Esophagus (tissue), 2 donors: ENCODE results near the gene YIF1B. TPM values are rescaled to one million over a fixed set of nuclear protein-coding genes. Genes with fewer than 3 reads are reported as not detected.

Experiments
- H3K27ac ChIP-seq, 2 donors: one replicate each; pipeline ENCODE4 v1.5.1; 2013; ENCODE audit warnings: low read depth in 2 of 2, mild to moderate bottlenecking in 2 of 2, inconsistent platforms in 1 of 2, low read length in 1 of 2, moderate library complexity in 1 of 2
- H3K27me3 ChIP-seq, 2 donors: one replicate each; pipeline ENCODE4 v1.6.1; 2013; ENCODE audit warnings: low read length in 2 of 2, control low read depth in 1 of 2, mild to moderate bottlenecking in 1 of 2; ENCODE audit not compliant: insufficient read depth in 2 of 2, control insufficient read depth in 1 of 2
- H3K36me3 ChIP-seq, 2 donors: one replicate each; pipeline ENCODE4 v1.6.1; 2013; ENCODE audit warnings: low read length in 1 of 2; ENCODE audit not compliant: control insufficient read depth in 2 of 2, insufficient read depth in 2 of 2
- H3K4me1 ChIP-seq, 2 donors: one replicate each; pipeline ENCODE4 v1.6.1; 2013; ENCODE audit warnings: low read length in 1 of 2; ENCODE audit not compliant: control insufficient read depth in 2 of 2, insufficient read depth in 2 of 2
- H3K4me3 ChIP-seq, 2 donors: one replicate each; pipeline ENCODE4 v1.5.1; 2013; ENCODE audit warnings: low read length in 2 of 2, mild to moderate bottlenecking in 2 of 2, low read depth in 1 of 2, moderate library complexity in 1 of 2
- H3K9me3 ChIP-seq, 2 donors: one replicate each; pipeline ENCODE4 v1.6.1; 2013; ENCODE audit warnings: mild to moderate bottlenecking in 2 of 2, low read depth in 1 of 2, low read length in 1 of 2, moderate library complexity in 1 of 2; ENCODE audit not compliant: control insufficient read depth in 2 of 2, insufficient read depth in 1 of 2
- WGBS, 2 donors: extraction: QIAGEN DNeasy Blood & Tissue Kit; methylation state at CpG; one replicate each; pipeline ENCODE4 v1.1.7; 2013; 5-methylcytosine and 5-hydroxymethylcytosine counted together
- polyA plus RNA-seq, 2 donors: library from polyadenylated mRNA; stranded (reverse); fragments of 200-250 nt; gene quantifications; one replicate each; pipeline ENCODE4 v1.2.3, GENCODE V29; 2013
- donor health status: healthy with polysubstance abuse.
- donor health status: Bipolar disorder and iron deficiency.

Gene YIF1B
- polyA plus RNA-seq, 2 donors: 26.0 to 40.3 TPM

DNA sequence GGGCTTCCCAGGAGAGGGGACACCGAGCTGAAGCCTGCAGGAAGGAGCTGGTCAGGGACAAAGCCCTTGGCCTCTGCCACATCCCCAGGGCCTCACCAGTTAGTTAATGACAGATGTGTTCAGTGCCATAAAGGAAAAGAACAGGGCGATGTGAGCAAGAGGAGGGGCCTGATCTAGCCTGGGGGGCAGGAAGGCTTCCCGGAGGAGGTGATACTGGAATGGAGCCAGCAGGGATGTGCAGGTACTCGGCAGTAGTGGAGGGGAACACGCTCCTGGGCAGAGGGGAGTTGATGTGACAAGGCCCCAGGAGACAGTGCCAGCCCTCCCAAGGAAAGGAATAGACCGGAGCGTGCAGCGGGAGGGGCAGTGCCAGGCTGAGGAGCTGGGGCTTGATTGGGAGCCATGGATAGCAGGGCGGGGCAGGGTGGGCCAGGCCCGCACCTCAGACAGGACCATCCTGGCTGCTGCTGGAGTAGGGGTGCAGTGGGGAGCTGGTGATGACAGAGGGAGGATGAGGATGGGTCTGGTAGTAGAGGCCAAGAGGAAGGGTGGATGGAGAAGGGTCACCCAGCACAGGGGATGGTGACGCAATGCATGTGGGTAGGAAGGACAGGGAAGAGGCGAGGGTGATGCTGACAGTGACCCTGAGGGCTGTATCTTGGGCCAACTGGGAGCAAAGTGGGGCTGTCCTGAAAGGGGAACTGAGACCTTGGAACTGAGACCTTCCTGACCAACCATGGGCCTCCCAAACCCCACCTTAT is 7.6 kb downstream of the YIF1B start:
- 80 to 85% methylated on average over 12 of the region's 12 CpGs for WGBS, 2 donors

DNA sequence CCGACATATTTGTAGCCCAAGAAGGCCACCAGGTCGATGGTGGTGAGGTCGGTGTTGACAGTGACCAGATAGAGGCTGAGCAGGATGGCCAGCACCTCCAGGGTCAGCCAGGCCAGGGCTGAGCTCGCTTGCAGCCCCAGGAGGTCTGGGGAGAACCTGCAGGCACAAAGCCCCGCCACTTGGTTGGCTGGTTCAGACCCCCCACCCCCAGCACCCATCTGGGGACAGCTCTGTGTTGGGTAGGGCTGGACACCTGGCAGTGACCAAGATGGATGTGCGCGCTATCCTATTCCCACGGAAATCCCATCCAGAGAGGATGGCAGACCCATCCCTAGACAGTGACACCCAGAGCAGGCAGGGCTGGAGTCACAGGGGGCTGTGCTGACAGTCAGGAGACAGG is 8.2 kb downstream of the YIF1B start:
- H3K27ac ChIP-seq: no peak overlapping the region
- no peaks in the 10 kb centered on the region for H3K9me3 ChIP-seq
- no peaks in the 10 kb centered on the region for H3K27me3 ChIP-seq
- 83 to 91% methylated on average over 8 of the region's 8 CpGs for WGBS, 2 donors
- H3K36me3 ChIP-seq: peaks cover 10 to 14% of the 10 kb centered on the region in 2 donors
- H3K4me1 ChIP-seq: peaks cover 0 to 6% of the 10 kb centered on the region in 2 donors
- no peak overlapping the region for H3K4me3 ChIP-seq

More for the DNA sequence above, 7.6 kb downstream of the YIF1B start:
- H3K27ac ChIP-seq: no peak overlapping the region
- peaks cover 0 to 6% of the 10 kb centered on the region in 2 donors for H3K4me1 ChIP-seq
- H3K27me3 ChIP-seq: no peaks in the 10 kb centered on the region
- H3K4me3 ChIP-seq: no peak overlapping the region
- no peaks in the 10 kb centered on the region for H3K9me3 ChIP-seq
- peaks cover 10 to 14% of the 10 kb centered on the region in 2 donors for H3K36me3 ChIP-seq

DNA sequence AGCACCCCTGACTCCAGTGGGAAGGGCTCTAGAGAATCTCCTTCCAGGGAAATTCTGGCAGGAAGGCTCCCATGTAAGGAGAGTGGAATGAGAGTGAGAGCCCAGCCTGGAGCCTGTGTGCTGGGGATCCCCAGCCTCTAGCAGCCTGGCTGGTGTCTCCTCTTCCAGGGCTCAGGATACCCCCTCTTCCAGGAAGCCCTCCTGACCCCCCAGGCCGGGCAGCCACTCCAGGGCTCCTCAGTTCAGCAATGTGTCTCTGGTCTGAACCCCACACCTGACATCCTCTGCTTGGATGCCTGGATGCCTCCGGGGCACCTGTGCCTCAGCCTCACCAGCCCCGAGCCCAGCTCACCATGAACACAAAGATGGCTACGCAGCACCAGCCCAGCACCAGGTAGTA is 8.7 kb downstream of the YIF1B start:
- Histone ChIP-seq H3K9me3 (no peaks in the 10 kb centered on the region), H3K4me3 (no peak overlapping the region), H3K4me1 (peaks cover 0 to 6% of the 10 kb centered on the region in 2 donors), H3K27me3 (no peaks in the 10 kb centered on the region), H3K36me3 (peaks cover 10 to 14% of the 10 kb centered on the region in 2 donors), H3K27ac (peak overlapping the region in 1 of 2 donors; percentile 11)
- 87 to 95% methylated on average over 4 of the region's 4 CpGs for WGBS, 2 donors

DNA sequence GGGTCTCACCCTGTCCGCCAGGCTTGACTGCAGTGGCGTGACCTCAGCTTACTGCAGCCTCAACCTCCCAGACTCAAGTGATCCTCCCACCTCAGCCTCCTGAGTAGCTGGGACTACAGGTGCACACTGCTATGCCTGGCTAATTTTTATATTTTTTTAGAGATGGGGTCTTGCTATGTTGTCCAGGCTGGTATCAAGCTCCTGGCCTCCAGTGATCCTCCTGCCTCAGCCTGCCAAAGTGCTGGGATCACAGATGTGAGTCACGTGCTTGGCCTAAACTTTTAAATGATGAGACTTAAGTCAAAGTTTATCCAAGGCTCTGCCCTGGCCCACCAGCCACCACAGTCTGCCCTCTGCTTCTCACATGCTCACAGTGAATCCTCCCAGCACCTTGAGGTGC is 9.5 kb downstream of the YIF1B start:
- Histone ChIP-seq H3K4me1 (peaks cover 0 to 6% of the 10 kb centered on the region in 2 donors), H3K9me3 (no peaks in the 10 kb centered on the region), H3K27me3 (no peaks in the 10 kb centered on the region), H3K36me3 (peaks cover 10 to 14% of the 10 kb centered on the region in 2 donors), H3K4me3 (no peak overlapping the region), H3K27ac (no peak overlapping the region)
- 80 to 86% methylated on average over 3 of the region's 3 CpGs for WGBS, 2 donors

DNA sequence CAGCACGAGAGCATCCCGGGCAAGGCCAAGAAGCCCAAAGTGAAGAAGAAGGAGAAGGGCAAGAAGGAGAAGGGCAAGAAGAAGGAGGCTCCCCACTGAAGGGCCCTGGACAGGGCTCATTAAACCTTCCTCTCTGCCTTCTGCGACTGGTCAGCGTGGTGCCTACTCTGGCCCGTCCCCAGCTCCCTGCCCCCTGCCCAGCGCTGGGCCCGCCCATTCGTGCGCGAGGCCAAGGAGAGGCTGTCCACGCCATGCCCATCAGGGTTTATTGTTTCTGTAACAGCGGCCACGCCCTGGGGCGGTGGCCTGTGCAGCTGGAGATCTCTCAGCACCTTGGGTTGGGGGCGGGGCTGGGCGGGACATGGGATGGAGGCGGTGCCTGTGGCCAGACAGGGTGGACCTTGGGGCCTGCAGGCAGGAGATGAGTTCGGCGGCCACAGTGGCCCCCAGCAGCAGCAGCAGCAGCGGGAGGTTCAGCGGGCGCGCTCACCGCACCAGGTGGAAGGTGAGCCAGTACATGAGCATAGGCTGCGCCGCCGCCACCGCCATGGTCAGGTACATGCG is 10.8 kb downstream of the YIF1B start:
- peaks cover 10 to 14% of the 10 kb centered on the region in 2 donors for H3K36me3 ChIP-seq
- H3K4me3 ChIP-seq: peak overlapping the region; percentile 55 to 60

DNA sequence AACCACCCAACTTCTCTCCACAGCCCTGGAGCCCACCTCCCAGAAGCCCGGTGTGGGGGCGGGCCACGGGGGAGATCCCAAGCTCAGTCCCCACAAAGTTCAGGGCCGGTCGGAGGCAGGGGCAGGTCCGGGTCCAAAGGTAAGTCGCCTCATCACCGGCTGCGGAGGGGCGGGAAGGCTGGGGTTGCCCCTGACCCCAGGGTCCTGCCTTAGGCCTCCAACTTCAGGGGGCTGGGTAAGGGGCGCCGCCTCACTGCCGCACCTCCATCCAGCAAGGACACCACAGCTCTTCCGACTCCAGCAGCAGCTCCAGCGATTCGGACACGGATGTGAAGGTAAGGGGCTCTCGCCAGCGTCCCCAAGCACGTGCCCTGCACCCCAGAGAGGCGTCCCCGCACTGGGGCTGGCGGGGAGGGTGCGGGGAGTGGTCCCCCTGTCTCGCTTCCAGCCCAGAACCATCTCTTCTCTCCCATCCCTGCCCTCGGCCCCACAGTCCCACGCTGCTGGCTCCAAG is 11.3 kb downstream of the YIF1B start:
- H3K27me3 ChIP-seq: no peaks in the 10 kb centered on the region
- peaks cover 0 to 6% of the 10 kb centered on the region in 2 donors for H3K4me1 ChIP-seq
- peak overlapping the region; percentile 55 to 60 for H3K4me3 ChIP-seq
- H3K9me3 ChIP-seq: no peaks in the 10 kb centered on the region
- H3K27ac ChIP-seq: peak overlapping the region; percentile 94 to 96
- 50 to 53% methylated on average over 27 of the region's 27 CpGs for WGBS, 2 donors
- peaks cover 10 to 14% of the 10 kb centered on the region in 2 donors for H3K36me3 ChIP-seq

More for the DNA sequence above, 10.8 kb downstream of the YIF1B start:
- H3K27ac ChIP-seq: peak overlapping the region; percentile 94 to 96
- peaks cover 0 to 6% of the 10 kb centered on the region in 2 donors for H3K4me1 ChIP-seq
- 40 to 41% methylated on average over 24 to 29 of the region's 29 CpGs for WGBS, 2 donors
- no peaks in the 10 kb centered on the region for H3K9me3 ChIP-seq
- no peaks in the 10 kb centered on the region for H3K27me3 ChIP-seq

DNA sequence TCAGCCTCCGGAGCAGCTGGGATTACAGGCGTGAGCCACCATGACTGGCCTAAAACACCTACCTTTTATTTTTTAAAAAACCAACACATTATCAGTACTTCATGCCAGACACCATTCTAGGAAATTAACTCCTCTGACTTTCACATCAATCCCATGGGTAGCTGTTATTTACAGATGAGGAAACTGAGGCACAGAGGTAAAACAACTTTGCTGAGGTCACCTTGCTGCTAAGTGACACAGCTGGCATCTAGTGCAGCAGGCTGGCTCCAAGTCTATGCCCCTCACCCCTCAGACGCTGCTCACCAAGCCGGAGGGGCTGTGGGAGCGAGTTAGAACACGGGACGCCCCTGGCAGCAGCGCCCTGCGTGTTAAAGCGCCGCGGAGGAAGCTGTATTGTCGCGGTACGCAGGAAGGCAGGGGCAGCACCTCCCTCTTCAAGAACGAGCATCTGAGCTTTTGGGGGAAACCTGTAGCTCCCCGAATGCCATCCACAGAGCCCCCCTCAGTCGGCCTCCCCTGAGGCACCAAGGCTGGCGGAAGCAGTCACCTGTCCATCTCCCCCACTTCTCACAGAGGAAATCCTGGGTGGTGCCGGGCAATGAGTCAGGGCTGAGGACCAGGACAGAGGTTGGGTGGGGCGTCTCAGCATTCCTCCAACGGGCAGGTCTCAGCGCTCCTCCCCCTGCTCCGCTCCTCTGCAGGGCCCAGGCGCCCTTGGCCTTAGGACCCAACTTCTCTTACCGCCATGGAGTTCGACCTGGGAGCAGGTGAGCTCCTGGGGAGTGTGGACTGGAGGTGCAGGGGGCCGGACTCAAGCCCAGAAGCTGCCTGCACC is 12.0 kb downstream of the YIF1B start, which contains the start of gene C19orf33:
Gene C19orf33, plus strand, starts transcription at position 735 of the 835 bp plus-strand sequence. Its CDS starts 11 bp downstream, at position 746.
- peak within 1 kb of the TSS; percentile 94 to 96 for H3K27ac ChIP-seq
- peaks cover 0 to 12% of the 10 kb centered on the region in 2 donors for H3K4me1 ChIP-seq
- H3K36me3 ChIP-seq: peaks cover 4 to 14% of the 10 kb centered on the region in 2 donors
- no peaks in the 10 kb centered on the region for H3K27me3 ChIP-seq
- 37 to 40% methylated on average over 28 of the region's 28 CpGs for WGBS, 2 donors
- peak within 1 kb of the TSS; percentile 55 to 60 for H3K4me3 ChIP-seq
- no peaks in the 10 kb centered on the region for H3K9me3 ChIP-seq

DNA sequence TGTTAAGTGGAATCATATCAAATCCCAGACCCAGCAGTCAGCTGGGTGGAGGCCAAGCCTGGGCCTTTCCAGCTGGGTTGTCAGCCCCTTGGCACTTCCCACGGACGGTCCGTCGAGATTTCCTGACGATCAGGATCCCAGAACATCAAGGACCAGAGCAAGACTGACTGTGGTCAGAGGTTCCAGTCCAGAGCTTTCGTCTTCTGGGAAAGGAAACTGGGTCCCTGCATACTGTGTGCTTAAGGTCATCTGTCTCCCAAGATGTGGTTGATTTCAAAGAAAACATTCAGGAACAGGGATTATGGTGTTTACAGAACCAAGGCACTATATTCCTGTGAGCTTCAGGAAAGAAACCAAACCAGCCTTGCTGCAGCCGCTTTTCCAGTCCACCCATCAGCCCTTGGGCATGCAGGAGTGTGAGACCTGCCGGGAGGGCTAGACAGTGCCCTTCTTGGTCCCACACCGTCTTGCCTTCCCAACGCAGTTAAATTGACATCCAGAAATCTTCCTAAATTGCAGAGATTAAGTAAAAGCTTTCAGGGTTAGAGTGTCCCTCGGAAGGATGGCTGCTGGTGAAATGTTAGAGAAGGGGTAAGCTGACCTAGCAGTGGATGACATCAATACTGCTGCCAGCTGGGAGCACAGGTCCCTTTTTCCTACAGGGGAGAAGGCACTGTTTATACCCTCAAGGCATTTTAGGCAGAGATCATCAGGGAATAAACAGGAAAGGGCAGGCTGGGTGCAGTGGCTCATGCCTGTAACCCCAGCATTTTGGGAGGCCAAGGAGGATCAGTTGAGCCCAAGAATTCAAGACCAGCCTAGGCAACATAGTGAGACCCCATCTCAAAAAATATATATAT is 16.7 kb downstream of the YIF1B start:
- H3K27me3 ChIP-seq: no peaks in the 10 kb centered on the region
- peaks cover 0 to 17% of the 10 kb centered on the region in 2 donors for H3K4me1 ChIP-seq
- H3K9me3 ChIP-seq: no peaks in the 10 kb centered on the region
- no peaks in the 10 kb centered on the region for H3K36me3 ChIP-seq
- H3K4me3 ChIP-seq: no peak overlapping the region
- H3K27ac ChIP-seq: peak overlapping the region; percentile 79 to 83
- WGBS, 2 donors: 34 to 57% methylated on average over 11 of the region's 11 CpGs
